Pancreas (tissue), 10 donors: ENCODE measurements around the gene LTO1. TPM values are rescaled to one million over a fixed set of nuclear protein-coding genes. Genes with fewer than 3 reads are reported as not detected.

Source experiments
- ATAC-seq, 4 donors: fragments of 200-7000 bp; cut with Tn5 transposase; one replicate each; pipeline versions ENCODE4 v1.8.0 to v1.9.1; 2020; ENCODE audit warnings: mild to moderate bottlenecking in 4 of 4, moderate library complexity in 4 of 4
- DNase-seq, 6 donors: peaks; one replicate each; pipeline ENCODE4 v3.0.0-alpha.2; 2020
- FAIRE-seq: peaks from 2 replicates; lab custom pipeline; 2012; peaks lifted over from hg19 to GRCh38; lab: Jason Lieb, UNC
- H3K27ac ChIP-seq, 4 donors: fragments of 200-600 bp; sonication (generic); 1 replicate in 3 of 4; 2 replicates in 1 of 4; pipeline versions ENCODE4 v1.5.0 to v1.8.0; 2020
- H3K27me3 ChIP-seq, 4 donors: fragments of 200-600 bp; one replicate each; pipeline ENCODE4 v1.8.0; 2021
- H3K36me3 ChIP-seq, 3 donors: fragments of 200-600 bp; sonication (generic) in 1 of 3; one replicate each; pipeline versions ENCODE4 v1.5.0 to v1.8.0; 2020 to 2021
- H3K4me1 ChIP-seq, 3 donors: fragments of 200-600 bp; one replicate each; pipeline ENCODE4 v1.8.0; 2021
- H3K4me3 ChIP-seq, 4 donors: fragments of 200-600 bp; sonication (generic) in 2 of 4; one replicate each; pipeline versions ENCODE4 v1.5.0 to v1.8.0; 2020 to 2021
- H3K9me3 ChIP-seq, 4 donors: fragments of 200-600 bp; one replicate each; pipeline ENCODE4 v1.8.0; 2021
- WGBS, 2 donors: extraction: QIAGEN DNeasy Blood & Tissue Kit; methylation state at CpG; one replicate each; pipeline ENCODE4 v1.1.7; 2013; 5-methylcytosine and 5-hydroxymethylcytosine counted together
- intact Hi-C, 3 donors: fragments of 100-400 bp; cut with DNase I; formaldehyde crosslinking; loops; one replicate each; pipeline versions ENCODE4 v1.11.1 to v1.14.2; 2022
- polyA plus RNA-seq, 2 donors: library from polyadenylated mRNA; stranded (reverse); fragments of 200-250 nt; gene quantifications; one replicate each; pipeline ENCODE4 v1.2.3, GENCODE V29; 2013
- total RNA-seq, 6 donors: library from RNA; stranded (reverse); fragmentation: NEBNext Ultra II Directional in 4 of 6; extraction: Animal tissue kit (Norgen Biotek cat#: 25700) in 4 of 6; gene quantifications; one replicate each; pipeline versions ENCODE4 v1.2.1 to v1.2.4, GENCODE V29; 2021 to 2023
- TF ChIP-seq, protein P1 (sequence below), 4 donors: fragments of 200-600 bp; sonication (generic) in 3 of 4; IDR thresholded peaks; one replicate each; pipeline versions ENCODE4 v1.5.0 to v1.8.0; 2021; ENCODE audit warnings: antibody characterized with exemption in 4 of 4
- donor health status: healthy with polysubstance abuse.
- donor health status: DM: no; HTN: no; CAD: no; lungs with moderate emphysema.
- donor health status: DM: no; HTN: no; CAD: no.
- donor health status: control.
- donor health status: control.
- donor health status: Bipolar disorder and iron deficiency.
- donor health status: DM: yes; HTN: yes; CAD: no.
- donor health status: DM: no; HTN: no; CAD: no.
- donor health status: DM: no; HTN: no; CAD: no.
- donor health status: DM: yes; HTN: yes; CAD: no.

LTO1 gene
- total and polyA plus RNA-seq, 8 donors = 7.7 to 27.8 (median 12.2) TPM

GRCh38 chr11:69644071-69644961, 30.8 kb downstream of the LTO1 start:
- TF ChIP-seq, protein P1, sequence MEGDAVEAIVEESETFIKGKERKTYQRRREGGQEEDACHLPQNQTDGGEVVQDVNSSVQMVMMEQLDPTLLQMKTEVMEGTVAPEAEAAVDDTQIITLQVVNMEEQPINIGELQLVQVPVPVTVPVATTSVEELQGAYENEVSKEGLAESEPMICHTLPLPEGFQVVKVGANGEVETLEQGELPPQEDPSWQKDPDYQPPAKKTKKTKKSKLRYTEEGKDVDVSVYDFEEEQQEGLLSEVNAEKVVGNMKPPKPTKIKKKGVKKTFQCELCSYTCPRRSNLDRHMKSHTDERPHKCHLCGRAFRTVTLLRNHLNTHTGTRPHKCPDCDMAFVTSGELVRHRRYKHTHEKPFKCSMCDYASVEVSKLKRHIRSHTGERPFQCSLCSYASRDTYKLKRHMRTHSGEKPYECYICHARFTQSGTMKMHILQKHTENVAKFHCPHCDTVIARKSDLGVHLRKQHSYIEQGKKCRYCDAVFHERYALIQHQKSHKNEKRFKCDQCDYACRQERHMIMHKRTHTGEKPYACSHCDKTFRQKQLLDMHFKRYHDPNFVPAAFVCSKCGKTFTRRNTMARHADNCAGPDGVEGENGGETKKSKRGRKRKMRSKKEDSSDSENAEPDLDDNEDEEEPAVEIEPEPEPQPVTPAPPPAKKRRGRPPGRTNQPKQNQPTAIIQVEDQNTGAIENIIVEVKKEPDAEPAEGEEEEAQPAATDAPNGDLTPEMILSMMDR (IDR thresholded peaks at IDR 0.05) = no peak
- no peak for FAIRE-seq
- intact Hi-C loops = no loop called here

GRCh38 chr11:69643646-69644045, 31.5 kb downstream of the LTO1 start:
- TF ChIP-seq, protein P1 (IDR thresholded peaks at IDR 0.05) = peak in 2 of 4 donors; percentile 3 to 11
- Histone ChIP-seq H3K27ac (peak overlapping the region in 2 of 4 donors; percentile 67), H3K9me3 (no peaks in the 10 kb centered on the region), H3K4me1 (peaks cover 0 to 18% (median 11%) of the 10 kb centered on the region in 3 donors), H3K27me3 (peaks cover 0 to 9% (median 0%) of the 10 kb centered on the region in 4 donors), H3K36me3 (peaks cover 0 to 6% (median 0%) of the 10 kb centered on the region in 3 donors), H3K4me3 (peak overlapping the region; percentile 46 to 84 (median 68))
- peak in 1 of 4 donors; percentile 1 for ATAC-seq
- intact Hi-C loops = no loop called here
- 11 to 14% methylated on average over 26 to 27 of the region's 27 CpGs for WGBS, 2 donors
- peak in 1 of 6 donors; percentile 71 for DNase-seq
- no peak for FAIRE-seq

More at GRCh38 chr11:69644071-69644961, 30.8 kb downstream of the LTO1 start:
- Histone ChIP-seq H3K4me1 (peaks cover 0 to 18% (median 10%) of the 10 kb centered on the region in 3 donors), H3K36me3 (peaks cover 0 to 6% (median 0%) of the 10 kb centered on the region in 3 donors), H3K27ac (peak overlapping the region in 3 of 4 donors; percentile 5 to 67 (median 16)), H3K4me3 (peak overlapping the region in 3 of 4 donors; percentile 67 to 84 (median 69)), H3K27me3 (peaks cover 0 to 9% (median 0%) of the 10 kb centered on the region in 4 donors), H3K9me3 (no peaks in the 10 kb centered on the region)
- ATAC-seq (peak; percentile 35 to 63 (median 54)), DNase-seq (peak; percentile 48 to 87 (median 74))
- WGBS, 2 donors = 16 to 22% methylated on average over 24 of the region's 24 CpGs

- DNase-seq (peak; percentile 56 to 95 (median 81)), ATAC-seq (peak; percentile 61 to 78 (median 72)), FAIRE-seq (no peak)
- WGBS, 2 donors = 0% methylated on average over 39 to 81 of the region's 81 CpGs
- H3K36me3 ChIP-seq = peaks cover 0 to 6% (median 0%) of the 10 kb centered on the region in 3 donors
- H3K27me3 ChIP-seq = peaks cover 0 to 11% (median 0%) of the 10 kb centered on the region in 4 donors
- peak overlapping the region; percentile 67 to 80 (median 72) for H3K27ac ChIP-seq
- TF ChIP-seq, protein P1 (IDR thresholded peaks at IDR 0.05) = peak; percentile 85 to 95 (median 92)
- H3K4me1 ChIP-seq = peaks cover 0 to 22% (median 13%) of the 10 kb centered on the region in 3 donors
- H3K4me3 ChIP-seq = peak overlapping the region; percentile 46 to 84 (median 68)
- H3K9me3 ChIP-seq = no peaks in the 10 kb centered on the region
- intact Hi-C loops = no loop called here
Observed at GRCh38 chr11:69642913-69643632, 32.1 kb downstream of the LTO1 start.

DNA sequence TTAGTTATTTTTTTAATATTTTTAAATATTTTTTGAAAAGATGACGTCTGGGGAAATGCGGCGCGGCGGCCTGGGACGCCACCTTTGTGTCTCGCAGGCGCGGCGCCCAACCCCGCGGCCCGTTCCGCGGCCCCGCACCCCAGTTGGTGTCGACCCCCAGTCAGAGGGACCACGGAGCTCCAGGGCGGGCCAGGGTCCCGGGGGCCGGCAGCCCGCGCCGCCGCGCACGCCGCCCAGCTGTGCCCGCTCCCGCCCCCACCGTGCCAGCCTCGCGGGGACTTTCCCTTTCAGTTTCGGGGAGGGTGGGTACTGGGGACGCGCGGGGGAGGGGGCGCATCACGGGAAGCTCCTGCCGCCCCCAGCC, 32.6 kb downstream of the LTO1 start:
- TF ChIP-seq, protein P1 (IDR thresholded peaks at IDR 0.05) = no peak
- Histone ChIP-seq H3K4me3 (peak overlapping the region; percentile 46 to 84 (median 68)), H3K9me3 (no peaks in the 10 kb centered on the region), H3K36me3 (peaks cover 0 to 6% (median 0%) of the 10 kb centered on the region in 3 donors), H3K27ac (peak overlapping the region; percentile 67 to 80 (median 72)), H3K27me3 (peaks cover 0 to 13% (median 0%) of the 10 kb centered on the region in 4 donors), H3K4me1 (peaks cover 0 to 25% (median 19%) of the 10 kb centered on the region in 3 donors)
- DNase-seq = peak in 2 of 6 donors; percentile 71 to 77
- intact Hi-C loops = no loop called here
- WGBS, 2 donors = 0 to 1% methylated on average over 26 to 40 of the region's 40 CpGs
- FAIRE-seq = no peak
- ATAC-seq = peak in 1 of 4 donors; percentile 8
